H7 (cell line): ENCODE measurements around the gene PLD1. TPM values are rescaled to one million over a fixed set of nuclear protein-coding genes. Genes with fewer than 3 reads are reported as not detected.

Experiments
- DNase-seq: peaks from one replicate; pipeline ENCODE4 v3.0.0; 2012
- H3K27me3 ChIP-seq: 2 replicates; pipeline ENCODE4 v1.6.0; 2011; ENCODE audit warnings: mild to moderate bottlenecking, low read length; ENCODE audit not compliant: control insufficient read depth, insufficient read depth
- H3K36me3 ChIP-seq: replicated peaks from 2 replicates; pipeline ENCODE4 v1.5.1; 2011; ENCODE audit warnings: low read length; ENCODE audit not compliant: control insufficient read depth, insufficient read depth
- H3K4me3 ChIP-seq: 2 replicates; pipeline ENCODE4 v1.5.1; 2011; ENCODE audit warnings: low read depth, mild to moderate bottlenecking, control low read depth, low read length, moderate library complexity; ENCODE audit not compliant: insufficient read depth
- total RNA-seq: library from RNA; depleted of rRNA; stranded (reverse); fragments of >200 nt; shearing (Covaris generic); gene quantifications from 2 replicates; pipeline ENCODE4 v1.2.3, GENCODE V29; 2014

PLD1 gene
- total RNA-seq, 1 experiment from 2014 or later: 2.3 TPM

DNA sequence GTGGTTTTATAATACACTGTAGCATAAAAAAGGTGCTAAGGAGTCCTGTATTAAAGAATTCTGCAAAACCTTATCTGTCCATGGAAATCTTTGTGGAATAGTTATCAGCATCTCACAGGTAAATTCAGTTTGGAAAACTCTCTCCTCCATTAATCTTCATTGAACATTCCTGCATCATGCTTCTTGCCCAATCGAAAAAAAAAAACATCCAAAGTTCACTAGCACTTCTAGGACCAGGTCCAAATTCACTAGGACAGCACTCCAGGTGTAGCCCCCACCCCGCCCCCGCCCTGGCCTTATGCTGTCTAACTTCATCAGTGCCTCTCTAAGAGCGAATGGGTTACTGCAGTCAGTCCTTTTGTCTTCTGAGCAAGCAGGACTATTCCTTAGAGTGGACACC is 138.6 kb downstream of the PLD1 start:
- Histone ChIP-seq H3K36me3 (no peaks in the 10 kb centered on the region), H3K27me3 (no peaks in the 10 kb centered on the region), H3K4me3 (no peak overlapping the region)
- no peak for DNase-seq

DNA sequence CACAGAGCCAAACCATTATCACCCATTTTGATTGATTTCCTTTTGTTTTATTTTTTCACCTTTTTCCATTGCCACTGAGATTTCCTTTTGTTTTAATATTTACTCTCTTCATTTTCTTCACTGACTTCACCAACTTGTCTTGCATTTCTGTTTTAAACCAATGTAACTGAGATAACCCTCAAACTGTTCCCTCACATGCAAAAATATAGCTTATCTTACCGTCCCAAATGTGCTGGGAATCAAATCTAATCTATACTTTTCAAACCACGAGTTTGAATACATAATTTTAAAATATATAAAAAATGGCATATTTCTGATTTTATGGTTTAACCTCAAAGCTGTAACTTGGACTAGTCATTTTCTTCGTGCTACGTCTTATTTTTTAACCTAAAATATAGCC is 143.8 kb downstream of the PLD1 start:
- Histone ChIP-seq H3K4me3 (no peak overlapping the region), H3K36me3 (no peaks in the 10 kb centered on the region), H3K27me3 (no peaks in the 10 kb centered on the region)
- DNase-seq: no peak

DNA sequence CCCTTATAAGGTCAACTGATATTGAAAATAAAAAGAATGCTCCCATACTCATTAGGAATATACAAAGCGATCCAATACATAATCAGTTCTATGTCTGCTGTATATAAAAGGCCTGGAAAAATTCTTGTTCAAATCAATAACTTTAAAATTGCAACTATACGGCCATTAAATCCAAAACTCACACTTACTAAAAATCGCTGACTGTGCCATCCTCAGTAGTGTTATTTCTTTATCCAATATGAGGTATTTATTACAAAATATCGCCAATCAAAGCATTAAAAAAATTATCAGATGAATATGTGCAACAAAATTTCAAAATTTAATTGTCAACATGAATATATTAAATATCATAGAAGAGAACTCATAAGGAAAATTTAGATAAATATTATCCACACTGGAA is 146.5 kb downstream of the PLD1 start:
- no peak overlapping the region for H3K4me3 ChIP-seq
- no peaks in the 10 kb centered on the region for H3K27me3 ChIP-seq
- no peaks in the 10 kb centered on the region for H3K36me3 ChIP-seq
- DNase-seq: no peak

DNA sequence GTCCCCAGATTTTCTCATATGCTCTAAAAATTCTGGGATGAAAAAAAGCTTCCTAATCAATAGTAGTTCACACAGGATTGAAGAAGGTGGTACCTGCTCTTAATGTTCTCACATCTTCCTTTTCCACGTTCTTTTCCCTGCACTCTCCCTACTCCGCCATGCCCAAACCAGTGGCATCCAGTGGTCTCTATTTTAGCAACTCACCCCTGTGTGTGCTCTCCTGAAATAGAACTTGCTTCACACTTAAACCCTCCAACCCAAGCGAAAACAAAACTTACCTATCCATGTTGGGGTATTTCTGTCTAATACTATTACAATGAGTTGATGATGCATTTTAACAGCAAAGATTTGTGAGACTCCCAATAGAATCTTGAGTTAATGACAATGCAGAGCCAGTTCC is 148.8 kb downstream of the PLD1 start:
- Histone ChIP-seq H3K27me3 (no peaks in the 10 kb centered on the region), H3K36me3 (no peaks in the 10 kb centered on the region), H3K4me3 (no peak overlapping the region)
- no peak for DNase-seq

DNA sequence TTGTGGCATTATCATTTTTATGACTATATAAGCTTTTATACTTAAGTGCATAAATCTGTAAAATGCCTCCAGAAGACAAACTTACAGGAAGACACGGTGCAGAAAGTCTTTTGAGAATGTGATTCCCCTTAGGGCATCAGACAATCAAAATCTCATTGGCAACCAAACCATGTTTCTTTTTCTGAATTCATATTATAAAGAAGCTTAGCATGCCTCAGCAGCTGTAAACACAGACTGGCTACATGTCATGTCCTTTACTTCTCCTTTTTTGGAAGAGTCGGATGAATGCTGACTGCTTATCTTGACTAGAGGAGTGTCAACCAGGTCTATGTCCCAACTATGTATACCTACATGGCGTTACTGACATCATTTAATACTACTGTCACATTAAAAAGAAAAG is 150.1 kb downstream of the PLD1 start:
- no peaks in the 10 kb centered on the region for H3K27me3 ChIP-seq
- DNase-seq: no peak
- no peak overlapping the region for H3K4me3 ChIP-seq
- H3K36me3 ChIP-seq: no peaks in the 10 kb centered on the region

DNA sequence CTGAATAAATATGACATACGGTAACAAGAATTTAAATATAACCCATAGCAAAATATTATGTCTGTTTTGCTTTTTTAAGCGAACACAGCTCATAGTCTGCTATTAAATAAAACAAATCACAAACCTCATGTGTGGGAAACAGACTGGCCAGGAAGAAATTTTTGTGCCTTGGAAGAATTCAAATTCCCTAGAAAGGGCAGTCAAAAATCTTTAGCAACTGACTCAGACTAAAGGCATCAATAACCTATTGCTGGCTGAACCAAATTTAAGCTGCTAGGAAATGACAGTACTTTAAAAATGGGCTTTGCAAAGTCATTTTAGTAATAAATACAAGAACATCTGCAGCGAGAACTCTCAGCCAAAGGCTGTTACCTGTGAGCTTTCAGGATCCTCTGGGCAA is 151.4 kb downstream of the PLD1 start:
- H3K4me3 ChIP-seq: no peak overlapping the region
- H3K27me3 ChIP-seq: no peaks in the 10 kb centered on the region
- H3K36me3 ChIP-seq: no peaks in the 10 kb centered on the region
- no peak for DNase-seq

DNA sequence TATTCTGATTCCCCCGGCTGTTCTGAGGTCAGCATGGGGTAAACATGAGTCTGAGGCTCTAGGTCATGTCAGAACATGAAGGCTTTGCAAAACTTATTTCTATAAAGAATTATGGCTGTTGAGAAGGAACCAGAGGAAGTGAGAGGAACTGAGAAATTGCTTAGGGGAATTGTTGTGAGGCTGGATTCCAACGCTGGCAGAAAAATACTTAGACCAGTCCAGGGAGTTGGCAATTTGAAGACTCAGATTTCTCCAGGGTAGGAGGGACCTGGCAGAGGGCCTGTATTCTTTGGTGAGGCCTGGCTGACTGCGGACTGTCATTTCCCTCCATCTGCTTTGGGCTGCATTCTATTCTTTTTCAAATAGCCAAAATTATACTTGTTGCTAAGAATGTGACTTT is 155.5 kb downstream of the PLD1 start:
- H3K36me3 ChIP-seq: no peaks in the 10 kb centered on the region
- H3K27me3 ChIP-seq: no peaks in the 10 kb centered on the region
- H3K4me3 ChIP-seq: no peak overlapping the region
- DNase-seq: no peak

DNA sequence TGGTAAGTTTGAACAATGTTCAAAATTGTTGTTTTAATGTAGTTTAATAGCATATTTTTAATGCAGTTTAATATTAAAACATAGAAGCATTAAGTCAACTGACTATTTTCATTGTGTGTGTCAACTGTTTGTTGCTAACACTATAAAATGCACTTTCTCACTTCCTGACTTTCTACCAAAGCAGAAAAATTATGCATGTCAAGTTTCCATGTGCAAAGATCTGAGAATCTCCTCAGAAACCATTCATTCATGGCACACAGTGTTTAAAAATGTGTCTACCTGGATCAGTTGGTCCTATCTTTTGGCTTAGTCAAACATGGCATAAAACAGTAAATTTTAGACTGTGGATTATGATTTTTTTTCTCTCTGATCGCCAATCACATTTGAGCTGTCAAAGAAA is 156.0 kb downstream of the PLD1 start:
- H3K4me3 ChIP-seq: no peak overlapping the region
- DNase-seq: no peak
- H3K27me3 ChIP-seq: no peaks in the 10 kb centered on the region
- H3K36me3 ChIP-seq: no peaks in the 10 kb centered on the region

DNA sequence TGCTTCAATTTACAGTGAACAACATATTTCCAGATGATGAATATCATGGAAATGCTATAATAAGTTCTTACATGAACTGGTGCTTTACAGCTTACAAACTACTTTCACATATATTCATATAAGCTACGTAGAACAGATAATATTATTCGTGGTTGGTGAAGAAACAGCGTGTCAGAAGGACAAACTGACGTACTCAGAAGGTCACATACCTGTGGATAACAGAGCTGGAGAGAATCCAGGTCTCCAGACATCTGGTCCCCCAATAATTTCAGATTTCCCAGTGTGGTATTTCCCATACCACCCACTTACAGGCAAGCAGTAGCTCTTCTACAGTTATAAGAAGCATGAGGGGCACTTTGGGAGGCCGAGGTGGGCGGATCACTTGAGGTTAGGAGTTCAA is 156.6 kb downstream of the PLD1 start:
- Histone ChIP-seq H3K36me3 (no peaks in the 10 kb centered on the region), H3K4me3 (no peak overlapping the region), H3K27me3 (no peaks in the 10 kb centered on the region)
- DNase-seq: no peak

DNA sequence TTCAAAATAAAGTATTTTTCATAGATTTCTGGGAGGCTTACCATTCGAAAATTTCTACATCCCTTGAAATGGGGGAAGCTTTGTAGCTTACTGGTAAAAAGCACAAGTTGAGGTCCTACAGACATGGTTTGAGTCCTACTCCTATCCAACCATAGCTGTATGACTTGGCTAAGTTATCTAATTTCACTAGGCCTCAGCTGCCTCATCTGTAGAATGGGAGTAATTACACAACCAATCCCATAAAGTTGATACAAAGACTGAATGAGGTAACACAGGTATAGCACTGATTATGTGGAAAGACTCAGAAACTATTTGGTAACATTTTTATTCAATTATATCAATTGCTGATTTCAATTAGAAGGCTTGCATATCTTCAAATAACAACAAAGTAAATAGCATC is 157.4 kb downstream of the PLD1 start:
- H3K36me3 ChIP-seq: no peaks in the 10 kb centered on the region
- no peak overlapping the region for H3K4me3 ChIP-seq
- no peak for DNase-seq
- no peaks in the 10 kb centered on the region for H3K27me3 ChIP-seq

DNA sequence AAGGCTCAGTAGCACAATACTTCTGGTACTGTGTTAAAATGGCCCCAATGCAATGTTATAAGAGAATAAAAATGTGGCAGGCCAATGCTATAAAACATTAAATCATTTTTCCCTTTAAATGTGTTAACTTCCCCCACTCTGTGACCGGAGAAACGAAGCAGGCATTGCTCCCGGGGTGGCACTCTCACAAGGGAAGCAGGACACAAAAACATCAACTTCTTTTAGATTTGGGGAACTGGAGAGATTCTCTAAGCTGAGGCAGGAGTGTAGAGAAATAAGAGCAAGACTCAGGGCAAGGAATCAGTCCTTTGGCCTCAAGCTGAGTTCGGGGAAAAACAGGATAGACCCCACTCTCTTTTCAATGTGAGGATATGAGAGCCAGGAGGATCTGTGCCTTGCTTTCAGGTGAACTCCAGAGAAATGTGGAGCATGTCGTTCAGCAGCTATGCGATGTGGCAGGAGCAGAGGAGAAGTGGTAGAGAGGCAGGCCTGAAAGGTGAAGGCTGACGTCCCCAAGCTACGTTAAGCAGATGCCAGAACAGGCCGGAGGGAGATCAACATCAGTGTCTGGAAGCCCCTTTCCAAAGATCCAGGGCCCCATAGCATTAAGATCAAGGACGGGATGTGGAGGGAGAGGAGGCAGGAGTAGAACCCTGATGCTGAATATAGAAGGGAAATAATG is 160.2 kb downstream of the PLD1 start:
- no peaks in the 10 kb centered on the region for H3K36me3 ChIP-seq
- no peak for DNase-seq
- H3K27me3 ChIP-seq: no peaks in the 10 kb centered on the region
- H3K4me3 ChIP-seq: no peak overlapping the region

DNA sequence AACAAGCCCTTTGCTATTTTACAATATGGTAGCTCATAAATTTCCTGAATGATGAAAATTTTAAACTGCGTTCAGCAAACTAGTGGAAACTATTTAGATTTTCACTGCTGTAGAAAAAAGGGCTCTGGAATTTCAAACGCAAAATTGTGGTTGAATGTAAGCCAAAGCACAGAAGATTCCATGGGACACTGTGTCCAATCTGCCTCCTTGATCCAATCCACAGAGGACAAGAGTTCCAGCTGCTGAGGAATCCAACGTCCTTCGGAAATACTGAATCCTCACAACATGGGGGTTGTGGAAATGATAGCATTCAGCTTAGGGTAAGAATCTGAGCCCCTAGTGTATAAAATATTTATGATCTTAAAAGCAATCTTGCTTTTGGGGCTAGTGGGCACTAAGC is 161.0 kb downstream of the PLD1 start:
- no peak for DNase-seq
- no peaks in the 10 kb centered on the region for H3K27me3 ChIP-seq
- no peak overlapping the region for H3K4me3 ChIP-seq
- H3K36me3 ChIP-seq: no peaks in the 10 kb centered on the region

DNA sequence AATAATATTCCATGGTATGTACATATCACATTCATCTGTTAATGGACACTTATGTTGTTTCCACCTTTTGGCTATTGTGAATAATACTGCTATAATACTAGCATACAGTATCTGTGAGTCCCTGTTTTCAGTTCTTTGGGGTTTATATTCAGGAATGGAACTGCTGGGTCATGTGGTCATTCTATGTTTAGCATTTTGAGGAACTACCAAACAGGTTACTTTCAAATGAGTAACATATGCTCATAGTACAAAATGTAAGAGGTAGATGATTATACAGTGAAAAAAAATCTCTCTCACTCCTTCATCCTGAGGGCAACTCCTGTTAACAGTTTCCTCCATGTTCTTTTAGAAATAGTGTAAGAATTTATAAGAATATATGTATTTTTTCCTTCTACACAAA is 162.2 kb downstream of the PLD1 start:
- H3K36me3 ChIP-seq: no peaks in the 10 kb centered on the region
- H3K4me3 ChIP-seq: no peak overlapping the region

DNA sequence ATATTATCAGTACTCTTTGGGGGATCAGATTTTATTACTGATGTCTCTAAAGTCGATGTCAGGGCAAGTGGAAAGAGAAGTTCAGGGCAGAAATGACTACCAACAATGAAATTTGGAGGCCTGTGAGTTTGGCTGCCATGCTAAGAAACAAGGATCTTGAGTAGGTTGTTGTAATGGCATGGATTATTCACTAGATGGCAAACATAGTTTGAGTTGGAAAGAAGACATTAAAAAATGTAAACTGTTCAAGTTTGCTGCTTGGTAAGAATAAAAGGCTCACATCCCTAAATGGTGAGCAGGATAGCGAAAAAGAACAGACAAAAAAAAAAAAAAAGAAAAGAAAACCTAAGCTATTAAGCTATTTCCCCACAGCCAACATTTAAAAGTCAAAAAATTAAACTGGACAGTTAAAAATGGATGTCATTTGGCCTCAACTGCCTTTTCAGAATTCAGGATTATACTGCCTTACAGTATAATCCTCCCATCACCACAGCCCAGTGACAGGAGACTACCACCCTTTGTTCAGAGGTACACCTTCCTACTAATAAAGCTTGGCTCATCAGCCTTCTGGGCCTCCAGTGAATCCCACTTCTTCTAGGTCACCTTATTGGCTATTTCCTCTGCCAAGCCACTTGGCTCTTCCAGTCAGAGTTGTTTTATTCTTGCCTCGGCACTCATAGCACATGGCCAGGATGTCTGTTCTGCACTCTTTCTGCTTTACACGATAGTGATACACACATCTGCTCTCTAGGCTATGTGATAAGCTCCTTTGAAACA is 163.7 kb downstream of the PLD1 start:
- Histone ChIP-seq H3K36me3 (no peaks in the 10 kb centered on the region), H3K27me3 (no peaks in the 10 kb centered on the region)

More for the DNA sequence above, 162.2 kb downstream of the PLD1 start:
- no peak for DNase-seq
- H3K27me3 ChIP-seq: no peaks in the 10 kb centered on the region

DNA sequence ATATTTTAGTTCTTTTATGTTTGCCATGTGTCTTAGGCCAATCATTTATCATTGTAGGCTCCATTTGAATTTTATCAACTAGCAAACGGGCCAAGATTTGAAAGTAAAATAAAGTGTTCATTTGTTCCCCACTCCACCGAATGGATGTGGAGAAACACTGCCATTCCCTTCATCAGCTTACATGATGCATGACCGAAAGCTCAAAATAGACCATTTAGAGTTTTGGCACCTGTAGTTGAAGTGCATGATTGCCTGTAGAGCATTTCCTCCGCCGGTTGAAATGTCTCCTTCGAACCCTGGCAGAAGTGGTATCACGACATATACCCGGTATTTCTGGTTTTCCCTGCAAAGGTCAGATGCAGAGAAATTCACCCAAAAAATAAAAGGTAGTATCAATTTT is 165.6 kb downstream of the PLD1 start:
- H3K4me3 ChIP-seq: no peak overlapping the region
- H3K36me3 ChIP-seq: no peaks in the 10 kb centered on the region
- H3K27me3 ChIP-seq: no peaks in the 10 kb centered on the region
- DNase-seq: no peak

More for the DNA sequence above, 163.7 kb downstream of the PLD1 start:
- H3K4me3 ChIP-seq: no peak overlapping the region
- DNase-seq: peak; percentile 30
